RPMI8226 (cell line): ENCODE results near the gene GNMT.
"Not testable (repeated sequence)": the region's sequence is repeated elsewhere in the genome, so short reads cannot be mapped to it uniquely, and the experiment has no call there.

Experiments
- DNase-seq: peaks from one replicate; pipeline ENCODE4 v3.0.0-alpha.2; 2015

GNMT gene

GRCh38 chr6:42978839-42979522 lies 18.4 kb downstream of the GNMT start, which contains the start of gene PEX6:
TSS of gene PEX6 (minus strand) at chr6:42979181. CDS start at chr6:42979150, 31 bp downstream.
- peak; percentile 97 for DNase-seq

- DNase-seq: no peak
Measured at GRCh38 chr6:42979523-42980177, 19.1 kb downstream of the GNMT start.

DNA sequence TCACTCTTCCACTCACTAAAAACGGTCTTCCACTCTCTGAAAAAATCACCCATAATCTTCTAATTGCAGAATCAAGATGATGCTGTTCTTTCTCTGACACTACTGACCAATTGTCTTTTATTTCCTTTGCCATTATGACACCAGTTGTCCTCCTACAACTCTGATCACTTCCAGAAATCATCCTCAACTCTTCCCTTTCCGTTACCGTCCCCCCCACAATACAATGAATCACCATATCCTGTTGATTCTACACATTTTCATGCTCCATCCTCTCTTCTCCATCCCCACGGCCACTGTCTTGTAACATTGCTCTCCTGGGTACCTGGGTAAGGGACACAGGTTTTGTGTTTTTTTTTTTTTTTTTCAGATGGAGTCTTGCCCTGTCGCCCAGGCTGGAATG lies 21.3 kb downstream of the GNMT start:
- no peak for DNase-seq

GRCh38 chr6:42984001-42984923 lies 23.7 kb downstream of the GNMT start, which contains the start of gene PPP2R5D:
TSS of gene PPP2R5D (plus strand) at chr6:42984570. CDS start at chr6:42984678, 108 bp downstream.
- DNase-seq: peak; percentile 98

- DNase-seq: peak; percentile 11
Measured at GRCh38 chr6:42984924-42985475, 24.4 kb downstream of the GNMT start.

GRCh38 chr6:42987533-42988451 lies 27.2 kb downstream of the GNMT start:
- no peak for DNase-seq

GRCh38 chr6:42988486-42989020 lies 28.0 kb downstream of the GNMT start:
- no peak for DNase-seq

DNA sequence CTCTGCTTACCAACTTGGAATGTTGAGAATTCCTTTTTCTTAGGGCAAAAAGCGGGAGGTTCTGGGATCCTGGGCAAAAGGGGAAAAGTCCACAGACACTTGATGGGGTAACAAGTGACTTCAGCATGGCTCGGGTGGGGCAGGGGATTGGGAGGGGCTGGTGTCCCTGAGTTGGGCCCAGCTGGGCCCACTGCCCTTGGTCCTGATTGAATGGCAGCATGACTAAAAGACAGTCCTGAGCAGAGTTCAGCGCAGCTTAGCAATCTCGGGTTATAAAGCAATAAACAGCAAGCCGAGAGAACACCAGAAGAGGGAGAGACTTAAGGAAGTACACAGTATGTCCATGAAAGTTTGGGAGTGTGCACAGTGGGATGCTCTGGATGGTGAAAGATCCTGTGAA lies 29.4 kb downstream of the GNMT start:
- no peak for DNase-seq

- DNase-seq: no peak
Measured at GRCh38 chr6:42993445-42993844, 32.9 kb downstream of the GNMT start.

DNA sequence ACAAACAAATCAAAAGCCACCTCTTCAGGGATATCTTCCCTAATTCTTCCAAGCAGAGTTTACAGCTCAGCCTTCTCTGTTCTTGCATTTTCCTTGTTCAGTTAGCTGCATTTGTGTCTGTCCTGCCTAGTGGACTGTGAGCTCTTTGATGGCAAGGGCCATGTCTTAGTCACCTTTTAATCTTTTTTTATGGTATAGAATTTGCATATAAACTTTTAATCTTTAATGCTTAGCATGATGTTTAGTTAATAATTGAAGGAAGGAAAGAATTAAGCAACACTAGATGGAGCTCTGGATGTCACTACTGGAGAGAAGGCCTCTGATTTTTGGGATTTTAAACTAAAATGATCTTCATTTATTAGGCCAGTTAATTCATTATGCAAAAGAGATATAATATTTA lies 36.0 kb downstream of the GNMT start:
- DNase-seq: no peak

DNA sequence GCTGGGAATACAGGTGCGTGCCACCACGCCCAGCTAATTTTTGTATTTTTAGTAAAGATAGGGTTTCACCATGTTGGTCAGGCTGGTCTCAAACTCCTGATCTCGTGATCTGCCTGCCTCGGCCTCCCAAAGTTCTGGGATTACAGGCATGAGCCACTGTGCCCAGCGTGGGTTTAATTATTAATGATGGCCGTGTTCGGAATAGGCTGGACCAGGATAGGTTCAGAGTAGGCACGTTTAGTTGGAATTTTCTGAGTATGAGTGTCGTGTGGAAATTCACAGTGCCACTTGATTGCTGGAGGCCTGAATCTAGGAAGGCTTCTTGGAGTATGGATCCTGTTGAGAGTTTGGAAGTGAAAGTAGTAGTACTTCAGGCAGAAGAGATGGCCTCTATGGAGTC lies 37.7 kb downstream of the GNMT start:
- DNase-seq: not testable (repeated sequence)

- no peak for DNase-seq
Measured at GRCh38 chr6:43001843-43002242, 41.3 kb downstream of the GNMT start.

DNA sequence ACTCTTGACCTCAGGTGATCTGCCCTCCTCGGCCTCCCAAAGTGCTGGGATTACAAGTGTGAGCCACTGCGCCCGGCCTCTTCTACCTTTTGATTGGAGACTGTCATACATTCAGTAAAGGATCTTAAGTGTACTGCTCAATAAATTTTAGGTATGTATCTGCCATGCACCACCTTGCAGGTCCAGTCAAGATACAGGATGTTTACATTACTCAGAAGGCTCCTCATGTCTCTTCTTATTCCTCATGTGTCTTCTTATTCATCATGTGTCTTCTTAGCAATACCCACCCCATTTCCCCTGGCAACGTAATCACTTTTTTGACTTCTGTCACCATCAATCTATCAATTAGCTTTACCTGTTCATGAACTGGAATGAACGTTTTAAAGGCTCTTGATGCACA lies 45.3 kb downstream of the GNMT start:
- DNase-seq: no peak

DNA sequence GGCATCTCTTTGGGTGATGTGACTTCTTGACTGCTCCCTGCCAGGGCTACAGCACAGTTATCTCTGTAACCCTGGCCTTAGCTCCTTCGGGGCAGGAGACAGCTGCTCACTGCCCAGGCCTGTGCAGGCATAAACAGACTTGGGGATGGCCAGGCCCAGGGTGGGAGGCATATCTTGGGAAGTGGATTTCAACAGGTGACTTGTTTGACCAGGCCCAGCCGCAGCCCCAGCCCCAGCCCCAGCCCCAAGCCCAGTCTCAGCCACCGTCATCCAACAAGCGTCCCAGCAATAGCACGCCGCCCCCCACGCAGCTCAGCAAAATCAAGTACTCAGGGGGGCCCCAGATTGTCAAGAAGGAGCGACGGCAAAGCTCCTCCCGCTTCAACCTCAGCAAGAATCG lies 45.7 kb downstream of the GNMT start:
- no peak for DNase-seq

GRCh38 chr6:43007126-43007525 lies 46.6 kb downstream of the GNMT start:
- no peak for DNase-seq

DNA sequence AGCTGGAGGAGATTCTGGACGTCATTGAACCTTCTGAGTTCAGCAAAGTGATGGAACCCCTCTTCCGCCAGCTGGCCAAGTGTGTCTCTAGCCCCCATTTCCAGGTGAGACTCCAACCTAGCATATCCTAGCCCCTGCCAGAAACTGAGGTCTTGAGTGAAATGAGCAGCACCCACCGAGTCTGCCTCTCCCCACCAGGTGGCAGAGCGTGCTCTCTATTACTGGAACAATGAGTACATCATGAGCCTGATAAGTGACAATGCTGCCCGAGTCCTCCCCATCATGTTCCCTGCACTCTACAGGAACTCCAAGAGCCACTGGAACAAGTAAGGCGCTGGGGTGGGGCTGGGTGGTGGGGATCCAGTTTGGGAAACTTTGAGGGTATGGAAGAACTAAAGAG lies 48.6 kb downstream of the GNMT start:
- peak; percentile 40 for DNase-seq

DNA sequence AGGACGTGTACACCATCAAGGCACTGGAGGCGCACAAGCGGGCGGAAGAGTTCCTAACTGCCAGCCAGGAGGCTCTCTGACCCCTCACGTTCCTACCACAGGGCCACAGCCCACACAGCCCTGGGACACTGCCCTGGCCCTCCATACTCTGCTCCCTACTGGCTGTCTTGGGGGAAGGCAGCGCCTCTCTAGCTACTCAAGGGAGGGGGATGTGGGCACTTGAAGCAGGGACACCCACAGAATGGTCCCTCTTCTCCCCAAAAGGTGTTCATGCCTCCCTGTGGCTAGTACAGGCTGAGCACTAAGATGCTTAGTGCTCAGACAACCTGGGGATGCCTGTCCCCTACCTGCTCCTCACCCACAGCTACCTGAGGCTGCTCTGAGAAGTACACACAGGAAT lies 50.7 kb downstream of the GNMT start:
- no peak for DNase-seq

GRCh38 chr6:43012364-43012763 lies 51.8 kb downstream of the GNMT start:
- DNase-seq: no peak

- DNase-seq: no peak
Measured at GRCh38 chr6:43013097-43013842, 52.7 kb downstream of the GNMT start.
